OCI-LY3 (cell line): ENCODE measurements around the gene KDM1B.

Experiments used
- H2AFZ ChIP-seq: fragments of 200-600, 300-600 bp; shearing (Covaris generic); 2 replicates; pipeline ENCODE4 v1.6.0; 2014; ENCODE audit warnings: antibody characterized with exemption, low read depth, low read length
- H3K27ac ChIP-seq: fragments of 200-600, 300-600 bp; sonication (generic); 2 replicates; pipeline ENCODE4 v1.5.1; 2014; ENCODE audit warnings: mild to moderate bottlenecking, low read length, moderate library complexity, mixed read lengths
- H3K27me3 ChIP-seq: fragments of 200-600, 300-600 bp; sonication (generic); 2 replicates; pipeline ENCODE4 v1.6.1; 2014; ENCODE audit warnings: low read depth, low read length, mixed read lengths
- H3K36me3 ChIP-seq: fragments of 200-600, 300-600 bp; sonication (generic); replicated peaks from 2 replicates; pipeline ENCODE3; 2014; ENCODE audit warnings: low read depth, low read length, mixed read lengths
- H3K4me1 ChIP-seq: fragments of 300-600, 200-600 bp; sonication (generic); 2 replicates; pipeline ENCODE4 v1.6.1; 2014; ENCODE audit warnings: low read length, mixed read lengths
- H3K4me2 ChIP-seq: fragments of 200-600, 300-600 bp; sonication (generic); 2 replicates; pipeline ENCODE4 v1.6.1; 2014; ENCODE audit warnings: low read length, mixed read lengths
- H3K4me3 ChIP-seq: fragments of 300-600, 200-600 bp; sonication (generic); 2 replicates; pipeline ENCODE4 v1.5.1; 2014; ENCODE audit warnings: antibody characterized with exemption, mild to moderate bottlenecking, low read length, moderate library complexity
- H3K79me2 ChIP-seq: fragments of 300-600, 200-600 bp; shearing (Covaris generic); 2 replicates; pipeline ENCODE4 v1.6.1; 2014; ENCODE audit warnings: mild to moderate bottlenecking, low read length, mixed read lengths
- H3K9ac ChIP-seq: fragments of 300-600, 200-600 bp; shearing (Covaris generic); 2 replicates; pipeline ENCODE4 v1.6.0; 2014; ENCODE audit warnings: mild to moderate bottlenecking, low read length, moderate library complexity
- H3K9me3 ChIP-seq: fragments of 200-600, 300-600 bp; shearing (Covaris generic); 2 replicates; pipeline ENCODE4 v1.6.1; 2014; ENCODE audit warnings: low read length, mixed read lengths; ENCODE audit not compliant: insufficient read depth
- H4K20me1 ChIP-seq: fragments of 200-600, 300-600 bp; sonication (generic); 2 replicates; pipeline ENCODE4 v1.6.1; 2016; ENCODE audit warnings: low read length, mixed read lengths; ENCODE audit not compliant: insufficient read depth
- EZH2phosphoT487 ChIP-seq: fragments of 200-600 bp; shearing (Covaris generic); IDR thresholded peaks from 2 replicates; pipeline ENCODE4 v1.6.1; 2018; ENCODE audit warnings: antibody characterized with exemption, mixed run types, low read depth
- TF ChIP-seq, protein P1 (sequence below): fragments of 200-600, 300-600 bp; sonication (generic); IDR thresholded peaks from 2 replicates; pipeline ENCODE4 v1.5.1; 2014; ENCODE audit warnings: antibody characterized with exemption, low read length, low read depth

KDM1B gene

DNA sequence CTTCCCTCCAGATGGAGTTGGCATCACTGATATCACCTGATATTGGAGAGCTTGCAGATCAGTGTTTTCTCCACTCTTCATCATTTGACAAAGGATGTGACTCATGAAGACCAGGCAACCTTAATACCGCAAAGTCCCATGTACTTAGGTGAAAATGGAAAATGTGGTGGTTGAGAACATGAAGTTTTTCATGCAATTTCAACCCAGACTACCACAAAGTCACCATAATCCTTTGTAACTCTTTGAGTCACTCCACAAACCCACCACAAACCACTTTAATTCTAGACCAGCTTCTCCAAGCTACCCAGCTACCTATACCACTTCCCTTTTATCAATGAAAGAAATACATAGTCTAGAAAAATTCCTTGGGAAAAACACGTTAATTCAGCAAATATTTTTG is 39.9 kb upstream of the KDM1B start:
- Histone ChIP-seq H3K9me3 (no peaks in the 10 kb centered on the region), H3K4me1 (no peaks in the 10 kb centered on the region), H3K79me2 (no peaks in the 10 kb centered on the region), H3K4me3 (no peak overlapping the region), H3K27me3 (peaks cover 10% of the 10 kb centered on the region), H3K9ac (no peak overlapping the region), H3K27ac (no peak overlapping the region), H3K36me3 (no peaks in the 10 kb centered on the region), H2AFZ (no peak overlapping the region), H3K4me2 (no peak overlapping the region), H4K20me1 (no peaks in the 10 kb centered on the region)
- no peak for TF ChIP-seq EZH2phosphoT487
- TF ChIP-seq, protein P1, sequence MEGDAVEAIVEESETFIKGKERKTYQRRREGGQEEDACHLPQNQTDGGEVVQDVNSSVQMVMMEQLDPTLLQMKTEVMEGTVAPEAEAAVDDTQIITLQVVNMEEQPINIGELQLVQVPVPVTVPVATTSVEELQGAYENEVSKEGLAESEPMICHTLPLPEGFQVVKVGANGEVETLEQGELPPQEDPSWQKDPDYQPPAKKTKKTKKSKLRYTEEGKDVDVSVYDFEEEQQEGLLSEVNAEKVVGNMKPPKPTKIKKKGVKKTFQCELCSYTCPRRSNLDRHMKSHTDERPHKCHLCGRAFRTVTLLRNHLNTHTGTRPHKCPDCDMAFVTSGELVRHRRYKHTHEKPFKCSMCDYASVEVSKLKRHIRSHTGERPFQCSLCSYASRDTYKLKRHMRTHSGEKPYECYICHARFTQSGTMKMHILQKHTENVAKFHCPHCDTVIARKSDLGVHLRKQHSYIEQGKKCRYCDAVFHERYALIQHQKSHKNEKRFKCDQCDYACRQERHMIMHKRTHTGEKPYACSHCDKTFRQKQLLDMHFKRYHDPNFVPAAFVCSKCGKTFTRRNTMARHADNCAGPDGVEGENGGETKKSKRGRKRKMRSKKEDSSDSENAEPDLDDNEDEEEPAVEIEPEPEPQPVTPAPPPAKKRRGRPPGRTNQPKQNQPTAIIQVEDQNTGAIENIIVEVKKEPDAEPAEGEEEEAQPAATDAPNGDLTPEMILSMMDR: no peak

DNA sequence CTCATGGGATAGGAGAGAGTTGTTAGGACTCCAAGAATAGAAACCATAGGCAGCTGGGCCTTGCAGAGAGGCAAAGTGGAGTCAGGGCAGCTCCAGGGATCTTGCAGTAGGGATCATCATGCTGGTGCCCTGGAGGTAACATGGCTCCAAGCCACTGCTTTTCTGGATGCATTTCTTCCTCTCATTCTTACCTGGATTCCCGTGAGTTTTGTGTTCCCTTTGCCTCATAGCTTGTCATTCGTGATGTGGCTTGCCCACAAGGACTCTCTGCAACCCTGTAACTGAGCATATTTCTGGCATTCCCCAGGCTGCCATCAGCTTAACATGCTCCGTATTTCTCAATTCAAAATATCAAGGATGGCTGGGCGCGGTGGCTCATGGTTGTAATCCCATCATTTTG is 38.1 kb upstream of the KDM1B start:
- Histone ChIP-seq H3K4me3 (no peak overlapping the region), H2AFZ (no peak overlapping the region), H3K36me3 (no peaks in the 10 kb centered on the region), H3K79me2 (no peaks in the 10 kb centered on the region), H3K9ac (no peak overlapping the region), H3K4me2 (no peak overlapping the region), H4K20me1 (no peaks in the 10 kb centered on the region), H3K4me1 (no peaks in the 10 kb centered on the region), H3K9me3 (no peaks in the 10 kb centered on the region), H3K27me3 (peaks cover 10% of the 10 kb centered on the region), H3K27ac (no peak overlapping the region)
- TF ChIP-seq EZH2phosphoT487: no peak
- TF ChIP-seq, protein P1: no peak

DNA sequence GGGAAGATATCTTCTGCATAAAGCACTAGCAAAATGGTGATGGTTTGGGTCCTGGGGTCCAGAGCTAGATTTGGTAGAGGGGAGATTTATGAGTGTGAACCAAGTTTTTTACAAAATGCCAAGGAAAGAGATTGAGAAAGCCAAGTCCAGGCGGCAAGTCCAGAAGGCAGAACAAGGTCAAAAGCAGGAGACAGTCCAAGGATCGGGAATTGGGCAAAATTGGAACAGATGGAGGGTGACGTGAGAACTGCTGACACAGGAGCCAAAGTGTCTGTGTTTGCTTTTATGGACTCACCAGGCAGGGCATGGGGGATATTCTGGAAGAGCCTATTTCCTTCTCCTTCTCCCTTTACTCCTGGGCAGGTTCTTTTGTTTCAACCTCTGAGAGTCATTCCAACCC is 36.9 kb upstream of the KDM1B start:
- no peaks in the 10 kb centered on the region for H3K9me3 ChIP-seq
- no peak overlapping the region for H2AFZ ChIP-seq
- H3K36me3 ChIP-seq: no peaks in the 10 kb centered on the region
- no peaks in the 10 kb centered on the region for H3K79me2 ChIP-seq
- H4K20me1 ChIP-seq: no peaks in the 10 kb centered on the region
- no peak for TF ChIP-seq EZH2phosphoT487
- TF ChIP-seq, protein P1: no peak
- no peaks in the 10 kb centered on the region for H3K4me1 ChIP-seq
- H3K9ac ChIP-seq: no peak overlapping the region
- no peak overlapping the region for H3K4me3 ChIP-seq
- H3K27me3 ChIP-seq: peaks cover 10% of the 10 kb centered on the region
- no peak overlapping the region for H3K27ac ChIP-seq
- no peak overlapping the region for H3K4me2 ChIP-seq

DNA sequence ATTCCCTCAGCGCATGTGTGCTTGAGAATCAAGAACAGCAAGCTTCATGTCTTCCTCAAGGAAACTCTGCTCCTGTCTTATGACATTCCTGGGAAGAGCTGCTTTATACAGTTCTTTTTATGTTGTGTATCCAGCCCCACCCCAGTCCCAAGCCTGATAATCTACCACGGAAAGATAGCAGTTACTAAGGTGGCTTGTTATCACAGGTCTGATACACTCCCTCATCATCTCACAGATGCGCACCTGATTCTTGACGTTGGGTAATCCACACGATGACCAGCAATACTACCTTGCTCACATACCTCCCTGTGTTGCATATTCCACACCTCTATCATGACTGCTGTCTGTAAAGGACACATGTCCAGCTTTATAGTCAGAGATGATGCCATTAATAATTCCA is 36.0 kb upstream of the KDM1B start:
- no peaks in the 10 kb centered on the region for H3K4me1 ChIP-seq

More for the DNA sequence above, 36.0 kb upstream of the KDM1B start:
- no peak overlapping the region for H3K4me3 ChIP-seq
- no peak overlapping the region for H2AFZ ChIP-seq
- H3K9ac ChIP-seq: no peak overlapping the region
- H3K36me3 ChIP-seq: no peaks in the 10 kb centered on the region
- TF ChIP-seq, protein P1: no peak
- no peak for TF ChIP-seq EZH2phosphoT487
- H3K4me2 ChIP-seq: no peak overlapping the region
- no peak overlapping the region for H3K27ac ChIP-seq
- no peaks in the 10 kb centered on the region for H3K9me3 ChIP-seq
- no peaks in the 10 kb centered on the region for H3K79me2 ChIP-seq
- no peaks in the 10 kb centered on the region for H4K20me1 ChIP-seq
- peaks cover 10% of the 10 kb centered on the region for H3K27me3 ChIP-seq
